ENCODE data around the gene PCDH9. TPM values are rescaled to one million over a fixed set of nuclear protein-coding genes. Genes with fewer than 3 reads are reported as not detected.

Gene PCDH9
- total RNA-seq, 1 donor from 2014 or later: 0.40 TPM

- TF ChIP-seq CTCF (conservative IDR thresholded peaks at IDR 0.05; ENCODE audit: low read depth, low read length): no peak
- H3K4me3 ChIP-seq (ENCODE audit: low read depth, low read length): no peak overlapping the region
- DNase-seq (ENCODE audit: low read depth): no peak
Observed at GRCh38 chr13:66323745-66324347, 906.3 kb downstream of the PCDH9 start.

GRCh38 chr13:66322936-66323335 lies 907.2 kb downstream of the PCDH9 start:
- no peak for DNase-seq (ENCODE audit: low read depth)

GRCh38 chr13:66322193-66322740 lies 907.9 kb downstream of the PCDH9 start:
- TF ChIP-seq CTCF (conservative IDR thresholded peaks at IDR 0.05; ENCODE audit: low read depth, low read length): no peak

More at GRCh38 chr13:66322936-66323335, 907.2 kb downstream of the PCDH9 start:
- TF ChIP-seq CTCF (conservative IDR thresholded peaks at IDR 0.05; ENCODE audit: low read depth, low read length): no peak
- no peak overlapping the region for H3K4me3 ChIP-seq (ENCODE audit: low read depth, low read length)

GRCh38 chr13:66314911-66315310 lies 915.2 kb downstream of the PCDH9 start:
- no peak for DNase-seq (ENCODE audit: low read depth)
- no peak for TF ChIP-seq CTCF (conservative IDR thresholded peaks at IDR 0.05; ENCODE audit: low read depth, low read length)
- no peak overlapping the region for H3K4me3 ChIP-seq (ENCODE audit: low read depth, low read length)

More at GRCh38 chr13:66322193-66322740, 907.9 kb downstream of the PCDH9 start:
- no peak for DNase-seq (ENCODE audit: low read depth)
- H3K4me3 ChIP-seq (ENCODE audit: low read depth, low read length): no peak overlapping the region

GRCh38 chr13:66313413-66313812 lies 916.7 kb downstream of the PCDH9 start:
- H3K4me3 ChIP-seq (ENCODE audit: low read depth, low read length): no peak overlapping the region
- no peak for DNase-seq (ENCODE audit: low read depth)
- no peak for TF ChIP-seq CTCF (conservative IDR thresholded peaks at IDR 0.05; ENCODE audit: low read depth, low read length)

- no peak for TF ChIP-seq CTCF (conservative IDR thresholded peaks at IDR 0.05; ENCODE audit: low read depth, low read length)
- H3K4me3 ChIP-seq (ENCODE audit: low read depth, low read length): no peak overlapping the region
- no peak for DNase-seq (ENCODE audit: low read depth)
Observed at GRCh38 chr13:66312312-66313087, 917.6 kb downstream of the PCDH9 start.

All from epithelial cell of proximal tubule (primary cell).